HEK293 (cell line): Measurements from ENCODE around the gene CAT.

Experiments
- CTCF ChIA-PET: fragments of 350-600 bp; formaldehyde crosslinking; extraction: SDS; loops from one replicate; lab custom pipeline; 2021; ENCODE audit warnings: antibody characterized with exemption; lab: Yijun Ruan, JAX
- POLR2A ChIA-PET: fragments of 300-600 bp; formaldehyde crosslinking; extraction: SDS; loops from one replicate; lab custom pipeline; 2020; ENCODE audit warnings: antibody characterized with exemption, inconsistent platforms; lab: Yijun Ruan, JAX
- H3K27ac ChIP-seq: fragments of 200-500 bp; sonication (Bioruptor generic); 2 replicates; pipeline ENCODE4 v1.5.1; 2014; ENCODE audit warnings: low read depth, low read length, control low read depth, inconsistent platforms; ENCODE audit errors: extremely low read depth
- H3K36me3 ChIP-seq, 2 experiments: fragments of 200-500 bp in 1 of 2; sonication (Bioruptor generic) in 1 of 2; 1 replicate in 1 of 2; 2 replicates in 1 of 2; pipeline ENCODE4 v1.5.1; 2014 to 2017; ENCODE audit warnings: inconsistent platforms in 2 of 2, low read length in 2 of 2; ENCODE audit not compliant: control insufficient read depth in 2 of 2, insufficient read depth in 1 of 2
- H3K4me1 ChIP-seq: fragments of 200-500 bp; sonication (Bioruptor generic); 2 replicates; pipeline ENCODE4 v1.5.1; 2014; ENCODE audit warnings: mild to moderate bottlenecking, low read length, inconsistent platforms; ENCODE audit not compliant: control insufficient read depth, insufficient read depth
- H3K4me3 ChIP-seq: 2 replicates; pipeline ENCODE4 v1.5.1; 2011; ENCODE audit warnings: low read depth, mild to moderate bottlenecking, control low read depth, low read length, moderate library complexity
- H3K9me3 ChIP-seq: fragments of 200-500 bp; sonication (Bioruptor generic); 2 replicates; pipeline ENCODE4 v1.5.1; 2014; ENCODE audit warnings: low read depth, low read length, inconsistent platforms; ENCODE audit not compliant: control insufficient read depth, insufficient read depth
- KLF17 ChIP-seq: fragments of 450-650 bp; formaldehyde crosslinking; IDR thresholded peaks from 2 replicates; pipeline ENCODE4 v1.5.1; 2016; ENCODE audit warnings: missing biosample characterization, missing genetic modification characterization
- KLF9 ChIP-seq: fragments of 450-650 bp; formaldehyde crosslinking; IDR thresholded peaks from 2 replicates; pipeline ENCODE4 v1.5.1; 2016; ENCODE audit warnings: missing biosample characterization, missing genetic modification characterization, low read depth
- SCRT1 ChIP-seq: fragments of 450-650 bp; formaldehyde crosslinking; IDR thresholded peaks from 2 replicates; pipeline ENCODE4 v1.5.1; 2016; ENCODE audit warnings: missing biosample characterization, missing genetic modification characterization, borderline replicate concordance
- SCRT2 ChIP-seq: fragments of 450-650 bp; formaldehyde crosslinking; IDR thresholded peaks from 2 replicates; pipeline ENCODE4 v1.5.1; 2016; ENCODE audit warnings: missing biosample characterization, missing genetic modification characterization
- SP2 ChIP-seq: fragments of 450-650 bp; formaldehyde crosslinking; IDR thresholded peaks from 2 replicates; pipeline ENCODE4 v1.5.1; 2016; ENCODE audit warnings: missing biosample characterization, missing genetic modification characterization
- ZBTB17 ChIP-seq: fragments of 450-650 bp; formaldehyde crosslinking; IDR thresholded peaks from 2 replicates; pipeline ENCODE4 v1.5.1; 2016; ENCODE audit warnings: missing biosample characterization, missing genetic modification characterization
- ZNF157 ChIP-seq: fragments of 450-650 bp; formaldehyde crosslinking; IDR thresholded peaks from 2 replicates; pipeline ENCODE4 v1.5.1; 2016; ENCODE audit warnings: missing biosample characterization, missing genetic modification characterization
- ZNF292 ChIP-seq: fragments of 450-650 bp; formaldehyde crosslinking; IDR thresholded peaks from 2 replicates; pipeline ENCODE4 v1.5.1; 2016; ENCODE audit warnings: low read depth, missing biosample characterization, missing genetic modification characterization, borderline replicate concordance
- ZNF335 ChIP-seq: fragments of 450-650 bp; formaldehyde crosslinking; conservative IDR thresholded peaks from 2 replicates; pipeline ENCODE4 v1.5.1; 2016; ENCODE audit warnings: missing biosample characterization, missing genetic modification characterization
- ZNF366 ChIP-seq: fragments of 450-650 bp; formaldehyde crosslinking; conservative IDR thresholded peaks from 2 replicates; pipeline ENCODE4 v1.5.1; 2016; ENCODE audit warnings: missing biosample characterization, missing genetic modification characterization
- ZNF416 ChIP-seq: fragments of 450-650 bp; formaldehyde crosslinking; IDR thresholded peaks from 2 replicates; pipeline ENCODE4 v1.5.1; 2016; ENCODE audit warnings: missing biosample characterization, missing genetic modification characterization
- ZNF629 ChIP-seq: fragments of 450-650 bp; formaldehyde crosslinking; IDR thresholded peaks from 2 replicates; pipeline ENCODE4 v1.5.1; 2017; ENCODE audit warnings: missing biosample characterization, missing genetic modification characterization
- ZNF654 ChIP-seq: fragments of 450-650 bp; formaldehyde crosslinking; IDR thresholded peaks from 2 replicates; pipeline ENCODE4 v1.5.1; 2016; ENCODE audit warnings: low read depth, missing biosample characterization, missing genetic modification characterization
- ZNF785 ChIP-seq: fragments of 450-650 bp; formaldehyde crosslinking; IDR thresholded peaks from 2 replicates; pipeline ENCODE4 v1.5.1; 2016; ENCODE audit warnings: missing biosample characterization, missing genetic modification characterization
- ZSCAN16 ChIP-seq: fragments of 450-650 bp; formaldehyde crosslinking; IDR thresholded peaks from 2 replicates; pipeline ENCODE4 v1.5.1; 2016; ENCODE audit warnings: missing biosample characterization, missing genetic modification characterization
- TF ChIP-seq, protein P1 (sequence below): fragments of 450-650 bp; formaldehyde crosslinking; IDR thresholded peaks from 2 replicates; pipeline ENCODE4 v1.5.1; 2017; ENCODE audit warnings: missing biosample characterization, mild to moderate bottlenecking, missing genetic modification characterization, moderate library complexity

Gene CAT

DNA sequence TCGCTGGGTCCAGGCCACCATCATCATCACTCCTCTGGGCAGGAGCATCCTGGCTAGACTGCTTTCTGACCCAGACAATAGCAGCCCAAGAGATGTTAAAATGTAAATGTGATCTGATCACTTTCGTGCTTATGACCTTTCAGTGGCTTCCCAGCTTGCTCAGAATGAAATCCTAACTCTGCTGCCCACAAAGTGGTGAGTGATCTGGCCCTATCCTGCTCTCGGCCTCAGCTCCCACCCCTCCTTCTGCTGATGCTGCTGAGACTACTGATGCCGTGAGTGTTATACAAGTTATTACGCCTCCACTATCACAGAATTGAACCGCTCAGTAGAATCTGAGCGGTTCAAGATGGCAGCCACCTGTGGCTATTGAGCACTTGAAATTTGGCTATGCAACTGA is 48.7 kb downstream of the CAT start (continued):
- no peak for TF ChIP-seq KLF9 (tag by site-specific recombination)

DNA sequence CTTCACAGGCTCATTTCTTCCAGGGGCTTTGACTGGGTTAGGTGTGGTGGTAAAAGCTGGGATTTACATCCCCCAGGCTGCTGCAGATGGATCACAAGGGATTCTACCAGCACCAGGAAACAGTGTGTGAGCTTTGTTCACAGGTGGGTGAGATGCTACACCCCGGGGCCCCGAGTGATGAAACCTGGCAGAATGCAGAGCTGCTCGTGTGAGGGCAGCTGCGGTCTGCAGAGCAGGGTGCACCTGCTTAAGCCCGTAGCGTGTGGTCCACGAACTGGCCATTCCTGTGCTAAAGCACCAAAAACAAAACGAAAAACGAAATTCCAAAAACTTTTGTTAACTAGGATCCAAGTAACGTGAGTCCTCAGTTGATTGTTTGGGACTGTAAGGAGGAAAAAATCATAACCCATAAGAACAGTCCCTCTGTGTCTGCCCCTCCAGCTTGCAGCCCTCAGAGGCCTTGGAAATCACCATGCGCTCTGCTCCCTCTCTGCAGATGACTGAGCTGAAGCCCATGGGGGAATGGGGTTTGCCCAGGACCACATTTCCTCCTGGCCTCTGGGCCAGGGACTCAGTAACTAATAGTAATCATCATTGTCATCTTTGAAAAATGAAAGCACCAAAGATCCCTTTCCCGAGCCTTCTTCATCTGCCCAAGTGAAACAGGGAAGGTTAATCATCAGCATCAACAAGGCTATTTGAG is 50.3 kb downstream of the CAT start:
- H3K4me1 ChIP-seq = no peaks in the 10 kb centered on the region
- TF ChIP-seq SP2 (tag by site-specific recombination) (no peak), ZNF292 (tag by site-specific recombination) (no peak), ZNF366 (no peak), ZNF785 (tag by site-specific recombination) (no peak), ZSCAN16 (tag by site-specific recombination) (no peak), SCRT1 (tag by site-specific recombination) (no peak), KLF17 (no peak), ZNF629 (tag by site-specific recombination) (no peak)
- TF ChIP-seq, protein P1, sequence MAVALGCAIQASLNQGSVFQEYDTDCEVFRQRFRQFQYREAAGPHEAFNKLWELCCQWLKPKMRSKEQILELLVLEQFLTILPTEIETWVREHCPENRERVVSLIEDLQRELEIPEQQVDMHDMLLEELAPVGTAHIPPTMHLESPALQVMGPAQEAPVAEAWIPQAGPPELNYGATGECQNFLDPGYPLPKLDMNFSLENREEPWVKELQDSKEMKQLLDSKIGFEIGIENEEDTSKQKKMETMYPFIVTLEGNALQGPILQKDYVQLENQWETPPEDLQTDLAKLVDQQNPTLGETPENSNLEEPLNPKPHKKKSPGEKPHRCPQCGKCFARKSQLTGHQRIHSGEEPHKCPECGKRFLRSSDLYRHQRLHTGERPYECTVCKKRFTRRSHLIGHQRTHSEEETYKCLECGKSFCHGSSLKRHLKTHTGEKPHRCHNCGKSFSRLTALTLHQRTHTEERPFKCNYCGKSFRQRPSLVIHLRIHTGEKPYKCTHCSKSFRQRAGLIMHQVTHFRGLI (tag by site-specific recombination) = no peak
- H3K27ac ChIP-seq = no peak overlapping the region
- no peak overlapping the region for H3K4me3 ChIP-seq
- H3K36me3 ChIP-seq = no peaks in the 10 kb centered on the region
- no peaks in the 10 kb centered on the region for H3K9me3 ChIP-seq
- ChIA-PET CTCF (interaction anchor here (0.6 to 3.8 kb wide), 3 partner anchors 20 to 317 kb away, joined by 3 to 23 read pairs (median 5); no protein-coding TSS in a partner anchor), POLR2A (no interaction called here)

DNA sequence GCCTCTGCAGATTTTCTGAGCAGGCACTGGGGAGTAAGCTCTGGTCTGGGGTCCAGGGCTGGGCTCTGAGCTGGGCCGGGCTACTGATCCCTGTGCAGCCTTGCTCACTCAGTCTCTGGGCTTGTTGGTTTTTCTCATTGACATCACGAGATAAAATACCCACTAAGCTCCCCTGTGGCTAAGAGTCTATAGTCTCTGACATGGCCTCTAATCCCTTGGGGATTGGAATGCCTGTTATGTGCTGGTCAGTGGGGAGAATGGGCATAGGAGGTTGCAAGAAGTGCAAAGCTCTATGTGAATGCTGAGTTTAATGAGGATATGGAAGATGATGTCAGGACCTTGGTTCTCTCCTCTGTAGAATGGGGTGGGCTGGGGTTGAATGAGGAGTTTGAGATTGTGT is 51.6 kb downstream of the CAT start:
- Histone ChIP-seq H3K9me3 (no peaks in the 10 kb centered on the region), H3K36me3 (no peaks in the 10 kb centered on the region), H3K4me1 (no peaks in the 10 kb centered on the region), H3K4me3 (no peak overlapping the region), H3K27ac (no peak overlapping the region)
- ChIA-PET POLR2A (no interaction called here), CTCF (interaction anchor here (0.5 to 3.8 kb wide), 4 partner anchors 110 to 329 kb away, joined by 3 to 23 read pairs (median 4); no protein-coding TSS in a partner anchor)
- no peak for TF ChIP-seq ZNF157 (tag by site-specific recombination)

GRCh38 chr11:34492806-34493414 is 54.2 kb downstream of the CAT start:
- no peak for TF ChIP-seq ZNF416
- 0 out of 2 replicates have a peak, but pooled peaks have one; percentile 30 for TF ChIP-seq SCRT2 (tag by site-specific recombination)
- TF ChIP-seq ZNF654 = peak; percentile 86
- TF ChIP-seq ZNF335 (tag by site-specific recombination) = no peak
- peak; percentile 80 for TF ChIP-seq ZBTB17 (tag by site-specific recombination)
- H3K4me3 ChIP-seq = no peak overlapping the region
- H3K9me3 ChIP-seq = no peaks in the 10 kb centered on the region
- ChIA-PET POLR2A (no interaction called here), CTCF (interaction anchor here (0.6 to 5.5 kb wide), 41 partner anchors 9 to 991 kb away, joined by 3 to 105 read pairs (median 5); partner anchors contain the start of gene ABTB2)
- H3K4me1 ChIP-seq = no peaks in the 10 kb centered on the region
- H3K27ac ChIP-seq = no peak overlapping the region
- no peaks in the 10 kb centered on the region for H3K36me3 ChIP-seq
